Activated T-helper 1 cell treated with anti-CD3 and anti-CD28 coated beads, Interleukin-12 subunit alpha, Interleukin-12 subunit beta, Interleukin-2, Interleukin-4 antibody, amounts not matched to agents 30 ng/mL and 10 ng/mL and 1 ng/mL, durations not matched to agents 14 hours and 24 hours and 36 hours (primary cell): Measurements from ENCODE around the gene RFTN1. TPM values are rescaled to one million over a fixed set of nuclear protein-coding genes. Genes with fewer than 3 reads are reported as not detected.

Source experiments
- DNase-seq: peaks from one replicate; pipeline ENCODE4 v3.0.0; 2021; ENCODE audit warnings: low spot score
- H3K27ac Mint-ChIP-seq: one replicate; pipeline ENCODE4 v1.8.0; 2021; ENCODE audit warnings: mild to moderate bottlenecking, mixed read lengths
- H3K27me3 Mint-ChIP-seq: one replicate; pipeline ENCODE4 v1.8.0; 2022; ENCODE audit warnings: mild to moderate bottlenecking, moderate library complexity, mixed read lengths; ENCODE audit not compliant: insufficient read depth
- H3K36me3 Mint-ChIP-seq: one replicate; pipeline ENCODE4 v1.8.0; 2021; ENCODE audit warnings: low read depth, mixed read lengths
- H3K4me1 Mint-ChIP-seq: one replicate; pipeline ENCODE4 v1.8.0; 2021; ENCODE audit warnings: low read depth, mixed read lengths
- H3K4me3 Mint-ChIP-seq: one replicate; pipeline ENCODE4 v1.8.0; 2021; ENCODE audit warnings: mild to moderate bottlenecking, moderate library complexity, mixed read lengths
- H3K9me3 Mint-ChIP-seq: one replicate; pipeline ENCODE4 v1.8.0; 2021; ENCODE audit warnings: mixed read lengths
- intact Hi-C: fragments of 100-400 bp; cut with micrococcal nuclease; formaldehyde crosslinking; loops from one replicate; pipeline ENCODE4 v1.15.1; 2024
- total RNA-seq: library from RNA; stranded (reverse); gene quantifications from 2 replicates; pipeline ENCODE4 v1.2.3, GENCODE V29; 2022

RFTN1 gene
- total RNA-seq: 97.6 and 97.8 TPM in 2 replicates

GRCh38 chr3:16513141-16514020, at the start of gene RFTN1:
RFTN1 (minus strand) TSS chr3:16513699; CDS start chr3:16493869, 19,830 bp downstream.
- H3K9me3 Mint-ChIP-seq: peaks cover 7% of the 10 kb centered on the region
- intact Hi-C loops: loop anchor here (2.0 to 10.0 kb wide), 11 partner anchors 37 to 1911 kb away; partner anchors contain the start of genes ANKRD28, BTD, CAPN7 and HACL1
- H3K36me3 Mint-ChIP-seq: peaks cover 7% of the 10 kb centered on the region
- H3K4me3 Mint-ChIP-seq: peak within 1 kb of the TSS; percentile 97
- H3K4me1 Mint-ChIP-seq: peaks cover 74% of the 10 kb centered on the region
- peak; percentile 49 for DNase-seq
- no peaks in the 10 kb centered on the region for H3K27me3 Mint-ChIP-seq
- peak within 1 kb of the TSS; percentile 89 for H3K27ac Mint-ChIP-seq

GRCh38 chr3:16559653-16560365, 46.3 kb upstream of the RFTN1 start:
- peaks cover 8% of the 10 kb centered on the region for H3K4me1 Mint-ChIP-seq
- no peak overlapping the region for H3K27ac Mint-ChIP-seq
- intact Hi-C loops: no loop called here
- no peak for DNase-seq
- H3K36me3 Mint-ChIP-seq: peaks cover 2% of the 10 kb centered on the region
- no peaks in the 10 kb centered on the region for H3K9me3 Mint-ChIP-seq
- no peak overlapping the region for H3K4me3 Mint-ChIP-seq
- H3K27me3 Mint-ChIP-seq: peaks cover 20% of the 10 kb centered on the region

GRCh38 chr3:16554126-16554525, 40.6 kb upstream of the RFTN1 start:
- intact Hi-C loops: loop anchor here (5.0 kb wide), 1 partner anchor 177 kb away; no protein-coding TSS in a partner anchor
- Mint-ChIP-seq H3K36me3 (peaks cover 2% of the 10 kb centered on the region), H3K27ac (no peak overlapping the region), H3K27me3 (peaks cover 10% of the 10 kb centered on the region), H3K4me3 (no peak overlapping the region), H3K4me1 (peaks cover 20% of the 10 kb centered on the region), H3K9me3 (no peaks in the 10 kb centered on the region)
- no peak for DNase-seq

GRCh38 chr3:16552757-16553156, 39.3 kb upstream of the RFTN1 start:
- peaks cover 23% of the 10 kb centered on the region for H3K4me1 Mint-ChIP-seq
- DNase-seq: no peak
- intact Hi-C loops: loop anchor here (5.0 kb wide), 1 partner anchor 175 kb away; no protein-coding TSS in a partner anchor
- no peak overlapping the region for H3K4me3 Mint-ChIP-seq
- no peaks in the 10 kb centered on the region for H3K9me3 Mint-ChIP-seq
- H3K27ac Mint-ChIP-seq: no peak overlapping the region
- H3K27me3 Mint-ChIP-seq: peaks cover 6% of the 10 kb centered on the region
- no peaks in the 10 kb centered on the region for H3K36me3 Mint-ChIP-seq

- intact Hi-C loops: loop anchor here (1.0 to 5.0 kb wide), 5 partner anchors 39 to 213 kb away; no protein-coding TSS in a partner anchor
- no peak overlapping the region for H3K4me3 Mint-ChIP-seq
- no peak overlapping the region for H3K27ac Mint-ChIP-seq
- H3K27me3 Mint-ChIP-seq: peaks cover 6% of the 10 kb centered on the region
- H3K36me3 Mint-ChIP-seq: no peaks in the 10 kb centered on the region
- DNase-seq: no peak
- H3K9me3 Mint-ChIP-seq: no peaks in the 10 kb centered on the region
- H3K4me1 Mint-ChIP-seq: peaks cover 26% of the 10 kb centered on the region
Observed at GRCh38 chr3:16551342-16551976, 38.0 kb upstream of the RFTN1 start.

GRCh38 chr3:16550676-16551341, 37.3 kb upstream of the RFTN1 start:
- Mint-ChIP-seq H3K4me1 (peaks cover 27% of the 10 kb centered on the region), H3K36me3 (no peaks in the 10 kb centered on the region), H3K9me3 (no peaks in the 10 kb centered on the region), H3K27me3 (peaks cover 6% of the 10 kb centered on the region), H3K27ac (peak overlapping the region; percentile 71), H3K4me3 (no peak overlapping the region)
- peak; percentile 67 for DNase-seq
- intact Hi-C loops: loop anchor here (1.0 to 5.0 kb wide), 10 partner anchors 39 to 503 kb away; no protein-coding TSS in a partner anchor

GRCh38 chr3:16550305-16550675, 36.8 kb upstream of the RFTN1 start:
- peaks cover 6% of the 10 kb centered on the region for H3K27me3 Mint-ChIP-seq
- H3K36me3 Mint-ChIP-seq: no peaks in the 10 kb centered on the region
- no peak overlapping the region for H3K4me3 Mint-ChIP-seq
- no peak overlapping the region for H3K27ac Mint-ChIP-seq
- H3K4me1 Mint-ChIP-seq: peaks cover 30% of the 10 kb centered on the region
- no peak for DNase-seq
- H3K9me3 Mint-ChIP-seq: no peaks in the 10 kb centered on the region
- intact Hi-C loops: loop anchor here (1.0 to 5.0 kb wide), 9 partner anchors 47 to 502 kb away; no protein-coding TSS in a partner anchor

GRCh38 chr3:16548721-16549120, 35.2 kb upstream of the RFTN1 start:
- no peaks in the 10 kb centered on the region for H3K36me3 Mint-ChIP-seq
- no peak overlapping the region for H3K27ac Mint-ChIP-seq

GRCh38 chr3:16547561-16548357, 34.3 kb upstream of the RFTN1 start:
- Mint-ChIP-seq H3K27me3 (peaks cover 5% of the 10 kb centered on the region), H3K27ac (no peak overlapping the region), H3K4me1 (peaks cover 39% of the 10 kb centered on the region), H3K4me3 (no peak overlapping the region), H3K36me3 (no peaks in the 10 kb centered on the region), H3K9me3 (no peaks in the 10 kb centered on the region)
- intact Hi-C loops: no loop called here
- DNase-seq: no peak

More at GRCh38 chr3:16548721-16549120, 35.2 kb upstream of the RFTN1 start:
- Mint-ChIP-seq H3K4me1 (peaks cover 39% of the 10 kb centered on the region), H3K27me3 (peaks cover 6% of the 10 kb centered on the region), H3K4me3 (no peak overlapping the region), H3K9me3 (no peaks in the 10 kb centered on the region)
- intact Hi-C loops: no loop called here
- DNase-seq: no peak

GRCh38 chr3:16546186-16547010, 32.9 kb upstream of the RFTN1 start:
- H3K9me3 Mint-ChIP-seq: no peaks in the 10 kb centered on the region
- no peak overlapping the region for H3K4me3 Mint-ChIP-seq
- H3K4me1 Mint-ChIP-seq: peaks cover 38% of the 10 kb centered on the region
- no peaks in the 10 kb centered on the region for H3K36me3 Mint-ChIP-seq
- peaks cover 8% of the 10 kb centered on the region for H3K27me3 Mint-ChIP-seq
- no peak overlapping the region for H3K27ac Mint-ChIP-seq
- DNase-seq: no peak
- intact Hi-C loops: no loop called here
